SHP77 (cell line): ENCODE measurements around the gene HSPA1A.

Source experiments
- DNase-seq, 2 experiments: peaks; one replicate each; lab custom pipeline; 2025; lab: John Stamatoyannopoulos, UW

HSPA1A gene

DNA sequence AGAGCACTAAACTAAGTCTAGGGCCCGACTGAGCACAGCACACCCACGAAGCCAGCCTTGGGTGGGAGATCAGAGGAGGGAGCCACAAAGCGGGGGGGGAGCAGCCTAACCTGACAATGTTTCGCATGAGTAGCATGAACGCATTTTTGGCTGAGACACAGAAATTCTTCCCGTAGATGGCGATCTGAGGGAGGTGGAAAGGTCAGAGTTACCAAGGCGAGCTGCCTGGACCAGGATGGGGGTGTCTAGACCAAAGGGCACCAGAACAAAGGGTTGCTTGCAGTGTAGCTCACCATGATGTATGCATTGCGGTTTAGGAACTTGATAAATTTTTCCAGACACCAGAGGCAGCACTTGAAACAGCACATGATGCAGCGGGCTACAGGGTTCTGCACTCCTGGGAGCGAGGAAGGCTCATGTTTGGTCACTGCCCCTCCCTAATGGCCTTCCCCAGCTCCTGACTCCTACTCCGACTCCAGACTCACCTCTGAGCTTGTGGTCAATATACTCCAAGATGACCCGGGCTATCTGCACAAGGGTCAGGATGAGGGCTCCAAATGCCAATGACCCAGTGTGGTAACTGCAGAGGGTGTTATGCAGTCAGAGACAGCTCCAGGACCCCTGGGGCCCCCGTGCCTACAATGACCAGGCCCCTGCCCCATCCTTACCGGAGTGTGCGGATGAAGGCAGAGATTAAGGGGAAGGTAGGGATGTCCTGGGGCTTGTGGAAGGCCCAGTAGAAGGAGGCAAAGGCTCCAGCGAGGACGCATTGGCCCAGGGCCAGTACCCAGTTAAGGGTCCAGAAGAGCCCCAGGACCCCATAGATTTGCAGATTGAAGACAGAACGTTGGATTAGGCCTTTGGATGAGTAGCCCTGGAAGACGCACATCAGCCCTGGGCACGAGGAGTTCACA is 50.1 kb downstream of the HSPA1A start:
- DNase-seq = no peak
